AG20443 (cell line): ENCODE results near the gene CTRB1.
"Not testable (repeated sequence)": the region's sequence is repeated elsewhere in the genome, so short reads cannot be mapped to it uniquely, and the experiment has no call there.

Experiments
- DNase-seq: peaks from one replicate; pipeline ENCODE4 v3.0.0; 2012; ENCODE audit warnings: low spot score, mixed read lengths

CTRB1 gene

GRCh38 chr16:75272629-75273028, 53.8 kb downstream of the CTRB1 start:
- DNase-seq: not testable (repeated sequence)

- no peak for DNase-seq
These were observed 54.5 kb downstream of the CTRB1 start for GRCh38 chr16:75273054-75273925.
